Measurements from ENCODE around the gene KCNQ2. TPM values are rescaled to one million over a fixed set of nuclear protein-coding genes. Genes with fewer than 3 reads are reported as not detected.
"Not testable (repeated sequence)": the region's sequence is repeated elsewhere in the genome, so short reads cannot be mapped to it uniquely, and the experiment has no call there.

Gene KCNQ2
- total RNA-seq, 2 donors from 2014 or later, result 0.33 TPM; not detected in 1

- no peak for DNase-seq (ENCODE audit: low spot score in 2 of 2)
- Mint-ChIP-seq H3K9me3 (peaks cover 26 to 28% of the 10 kb centered on the region in 2 donors), H3K36me3 (peaks cover 21 to 23% of the 10 kb centered on the region in 2 donors), H3K27ac (no peak overlapping the region)
- ATAC-seq, result no peak
Observed at GRCh38 chr20:63386491-63386890, 86.0 kb downstream of the KCNQ2 start.

DNA sequence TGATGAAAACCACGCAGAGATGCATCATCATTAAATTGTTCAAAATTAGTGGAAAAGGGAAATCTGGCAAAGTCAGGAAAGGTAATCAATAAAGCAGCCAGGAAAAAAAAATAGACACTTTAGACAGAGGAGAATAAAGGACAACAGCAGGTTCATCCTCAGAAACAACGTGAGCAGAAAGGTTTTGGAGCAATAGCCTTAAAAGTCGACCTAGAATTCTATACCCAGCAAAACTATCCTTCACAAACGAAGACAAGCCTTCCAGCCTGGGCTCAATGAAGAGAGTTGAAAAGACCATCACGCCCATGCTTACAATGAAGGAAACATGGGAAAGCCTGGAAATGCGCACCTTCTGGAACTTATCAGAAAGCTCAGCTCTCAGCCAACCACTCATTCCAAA lies 86.6 kb downstream of the KCNQ2 start:
- peaks cover 26 to 28% of the 10 kb centered on the region in 2 donors for H3K9me3 Mint-ChIP-seq
- no peak overlapping the region for H3K27ac Mint-ChIP-seq
- H3K36me3 Mint-ChIP-seq, result peaks cover 21 to 23% of the 10 kb centered on the region in 2 donors
- ATAC-seq (no peak), DNase-seq (ENCODE audit: low spot score in 2 of 2) (no peak)

- DNase-seq (ENCODE audit: low spot score in 2 of 2), result no peak
- no peak for ATAC-seq
- Mint-ChIP-seq H3K9me3 (peaks cover 26 to 28% of the 10 kb centered on the region in 2 donors), H3K27ac (no peak overlapping the region), H3K36me3 (peaks cover 21 to 23% of the 10 kb centered on the region in 2 donors)
Observed at GRCh38 chr20:63384336-63384735, 88.1 kb downstream of the KCNQ2 start.

GRCh38 chr20:63383556-63383955 lies 88.9 kb downstream of the KCNQ2 start:
- Mint-ChIP-seq H3K9me3 (peaks cover 26 to 28% of the 10 kb centered on the region in 2 donors), H3K36me3 (peaks cover 21 to 23% of the 10 kb centered on the region in 2 donors), H3K27ac (no peak overlapping the region)
- no peak for DNase-seq (ENCODE audit: low spot score in 2 of 2)
- no peak for ATAC-seq

- no peak for DNase-seq (ENCODE audit: low spot score in 2 of 2)
Observed at GRCh38 chr20:63382551-63383300, 89.7 kb downstream of the KCNQ2 start.

GRCh38 chr20:63381781-63382431 lies 90.5 kb downstream of the KCNQ2 start:
- ATAC-seq (peak; percentile 47 to 64), DNase-seq (ENCODE audit: low spot score in 2 of 2) (peak in 1 of 2 donors; percentile 68)
- H3K27ac Mint-ChIP-seq, result no peak overlapping the region
- peaks cover 16 to 17% of the 10 kb centered on the region in 2 donors for H3K36me3 Mint-ChIP-seq
- H3K9me3 Mint-ChIP-seq, result peaks cover 16 to 17% of the 10 kb centered on the region in 2 donors

More at GRCh38 chr20:63382551-63383300, 89.7 kb downstream of the KCNQ2 start:
- no peak overlapping the region for H3K27ac Mint-ChIP-seq
- peaks cover 21 to 24% of the 10 kb centered on the region in 2 donors for H3K9me3 Mint-ChIP-seq
- no peak for ATAC-seq
- H3K36me3 Mint-ChIP-seq, result peaks cover 18% of the 10 kb centered on the region in 2 donors

- Mint-ChIP-seq H3K9me3 (peaks cover 4% of the 10 kb centered on the region in 2 donors), H3K27ac (no peak overlapping the region), H3K36me3 (peaks cover 5% of the 10 kb centered on the region in 2 donors)
- ATAC-seq (no peak), DNase-seq (ENCODE audit: low spot score in 2 of 2) (no peak)
Observed at GRCh38 chr20:63380346-63380870, 92.0 kb downstream of the KCNQ2 start.

DNA sequence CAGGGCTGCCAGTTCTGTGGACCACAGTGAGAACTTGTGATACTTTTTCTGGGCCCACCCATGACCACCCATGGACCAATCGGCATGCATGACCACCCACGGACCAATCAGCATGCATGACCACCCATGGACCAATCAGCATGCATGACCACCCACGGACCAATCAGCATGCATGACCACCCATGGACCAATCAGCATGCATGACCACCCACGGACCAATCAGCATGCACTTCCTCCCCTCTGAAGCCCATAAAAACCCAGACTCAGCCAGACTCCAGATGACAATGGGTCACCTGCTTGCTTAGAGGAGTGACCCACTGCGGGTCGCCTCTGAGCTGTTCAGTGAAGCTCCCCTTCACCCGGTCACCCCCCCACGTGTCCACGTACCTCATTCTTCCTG lies 92.6 kb downstream of the KCNQ2 start:
- H3K36me3 Mint-ChIP-seq; DNase-seq (ENCODE audit: low spot score in 2 of 2); H3K9me3 Mint-ChIP-seq; H3K27ac Mint-ChIP-seq: not testable (repeated sequence)
- ATAC-seq, result peak in 1 of 2 donors; percentile 13

DNA sequence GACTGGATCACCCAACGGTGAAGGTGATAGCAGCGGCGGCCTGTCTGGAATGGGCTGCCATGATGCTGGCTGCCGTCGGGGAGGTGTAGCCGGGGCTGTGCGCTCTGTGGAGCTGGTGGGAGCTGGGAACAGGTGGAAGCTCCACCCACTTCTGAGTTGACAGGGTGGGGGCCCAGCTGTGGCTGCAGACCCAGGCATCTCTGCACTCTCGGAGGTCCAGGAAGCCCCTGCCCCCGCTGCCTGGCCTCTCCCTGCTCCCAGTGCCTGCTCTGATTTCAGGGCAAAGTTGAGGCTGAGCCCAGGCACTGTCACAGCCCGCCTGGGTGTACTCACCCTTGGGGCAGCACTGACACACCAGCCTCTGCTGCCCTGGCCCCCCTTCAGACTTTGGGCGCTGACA lies 93.2 kb downstream of the KCNQ2 start:
- Mint-ChIP-seq H3K27ac (no peak overlapping the region), H3K36me3 (no peaks in the 10 kb centered on the region), H3K9me3 (no peaks in the 10 kb centered on the region)
- no peak for DNase-seq (ENCODE audit: low spot score in 2 of 2)
- no peak for ATAC-seq

- ATAC-seq, result no peak
- DNase-seq (ENCODE audit: low spot score in 2 of 2), result no peak
- H3K36me3 Mint-ChIP-seq, result no peaks in the 10 kb centered on the region
- no peaks in the 10 kb centered on the region for H3K9me3 Mint-ChIP-seq
- no peak overlapping the region for H3K27ac Mint-ChIP-seq
Observed at GRCh38 chr20:63378626-63379025, 93.8 kb downstream of the KCNQ2 start.

GRCh38 chr20:63377951-63378381 lies 94.5 kb downstream of the KCNQ2 start:
- Mint-ChIP-seq H3K9me3 (no peaks in the 10 kb centered on the region), H3K36me3 (no peaks in the 10 kb centered on the region), H3K27ac (no peak overlapping the region)
- ATAC-seq (no peak), DNase-seq (ENCODE audit: low spot score in 2 of 2) (no peak)

DNA sequence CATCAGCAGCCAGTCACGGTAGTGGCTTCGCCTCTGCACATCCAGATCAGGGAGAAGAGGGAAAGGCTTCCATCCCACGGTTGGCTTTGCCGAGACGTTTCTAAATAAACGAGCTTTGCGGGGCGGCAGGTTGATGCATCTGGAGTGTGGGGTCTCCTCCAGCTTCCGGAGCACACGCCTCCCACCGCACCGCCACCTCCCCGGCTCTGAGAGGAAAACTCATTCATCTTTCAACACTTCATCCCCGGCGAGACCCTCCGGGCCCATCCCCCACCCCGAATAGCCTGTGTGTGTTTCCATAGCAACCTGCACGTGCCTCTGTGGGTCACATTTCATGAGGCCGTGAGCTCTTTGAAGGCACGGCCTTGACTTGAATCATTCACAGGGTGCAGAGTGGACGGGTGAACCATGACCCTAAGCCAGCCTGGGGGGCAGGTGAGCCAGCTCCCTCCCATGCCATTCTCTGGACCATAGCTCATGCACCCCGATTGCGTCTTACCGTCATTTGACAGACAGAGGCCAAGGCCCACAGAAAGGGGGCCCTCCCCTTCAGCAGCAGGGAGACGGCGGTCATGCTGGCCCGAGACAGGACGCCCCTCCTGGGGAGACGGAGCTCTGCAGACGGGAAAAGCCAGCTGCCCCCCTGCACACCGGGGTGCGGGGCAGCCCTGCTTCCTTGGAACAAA lies 95.1 kb downstream of the KCNQ2 start:
- Mint-ChIP-seq H3K27ac (no peak overlapping the region), H3K9me3 (no peaks in the 10 kb centered on the region), H3K36me3 (no peaks in the 10 kb centered on the region)
- DNase-seq (ENCODE audit: low spot score in 2 of 2) (no peak), ATAC-seq (no peak)

DNA sequence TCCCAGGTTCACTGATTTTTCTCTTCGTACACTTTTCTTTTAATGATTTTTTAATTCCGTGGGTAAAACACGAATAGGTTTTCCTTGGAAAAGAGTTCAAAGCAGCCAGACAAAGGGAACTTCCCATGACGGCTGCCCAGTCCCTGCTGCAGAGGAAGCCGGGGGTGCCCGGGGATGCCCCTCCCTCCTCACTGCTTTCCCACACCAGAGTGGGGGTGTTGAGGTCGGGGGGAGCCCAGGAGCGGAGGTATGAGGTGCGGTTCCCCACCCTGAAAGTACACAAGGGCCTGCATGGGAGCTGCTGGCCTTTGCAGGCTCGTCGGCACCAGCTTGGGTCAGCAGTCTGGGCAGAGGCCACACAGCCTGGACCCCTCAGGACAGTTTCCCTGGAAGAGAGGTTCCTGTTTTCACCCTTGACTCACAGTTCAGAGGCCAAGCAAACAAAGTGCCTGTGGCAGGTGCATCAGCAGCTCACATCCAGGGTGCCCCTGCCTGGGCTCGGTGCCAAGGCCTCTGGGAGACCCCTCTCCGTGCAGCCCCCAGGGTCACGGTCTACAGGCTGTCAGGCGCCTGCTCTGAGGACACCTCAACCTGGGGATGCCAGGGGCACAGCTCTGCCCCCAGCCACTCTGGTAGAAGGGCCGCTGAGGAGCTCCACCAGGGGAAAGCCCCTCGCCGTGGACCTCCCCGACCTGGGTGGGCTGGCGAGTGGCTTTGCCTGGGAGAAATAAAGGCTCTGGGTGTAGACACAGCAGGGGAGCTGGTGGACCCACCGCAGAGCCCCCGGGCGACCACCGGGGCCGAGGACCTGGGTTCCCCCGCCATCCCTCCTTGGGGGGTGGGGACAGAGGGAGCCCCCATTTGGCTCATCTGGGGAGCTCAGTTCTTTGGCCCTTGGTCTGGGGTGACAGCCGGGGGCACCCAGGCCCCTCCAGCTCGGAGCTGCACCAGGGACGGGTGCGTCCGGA lies 95.9 kb downstream of the KCNQ2 start:
- ATAC-seq (no peak), DNase-seq (ENCODE audit: low spot score in 2 of 2) (no peak)
- Mint-ChIP-seq H3K9me3 (no peaks in the 10 kb centered on the region), H3K36me3 (no peaks in the 10 kb centered on the region), H3K27ac (no peak overlapping the region)

DNA sequence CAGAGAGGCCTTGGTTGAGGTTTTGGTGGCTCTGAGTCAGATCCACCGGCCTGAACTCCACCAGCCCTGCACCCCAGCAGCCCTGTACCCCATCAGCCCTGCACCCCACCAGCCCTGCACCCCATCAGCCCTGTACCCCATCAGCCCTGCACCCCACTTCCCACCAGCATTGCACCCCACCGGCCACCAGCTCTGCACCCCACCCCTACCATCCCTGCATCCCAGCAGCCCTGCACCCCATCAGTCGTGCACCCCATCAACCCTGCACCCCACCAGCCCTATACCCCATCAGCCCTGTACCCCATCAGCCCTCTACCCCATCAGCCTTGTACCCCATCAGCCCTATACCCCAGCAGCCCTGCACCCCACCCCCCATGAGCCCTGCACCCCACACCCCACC lies 97.0 kb downstream of the KCNQ2 start:
- no peaks in the 10 kb centered on the region for H3K36me3 Mint-ChIP-seq
- ATAC-seq (no peak), DNase-seq (ENCODE audit: low spot score in 2 of 2) (no peak)
- H3K9me3 Mint-ChIP-seq, result no peaks in the 10 kb centered on the region
- no peak overlapping the region for H3K27ac Mint-ChIP-seq

- Mint-ChIP-seq H3K9me3 (no peaks in the 10 kb centered on the region), H3K36me3 (no peaks in the 10 kb centered on the region), H3K27ac (no peak overlapping the region)
- ATAC-seq, result no peak
- no peak for DNase-seq (ENCODE audit: low spot score in 2 of 2)
Observed at GRCh38 chr20:63374504-63374903, 98.0 kb downstream of the KCNQ2 start.

DNA sequence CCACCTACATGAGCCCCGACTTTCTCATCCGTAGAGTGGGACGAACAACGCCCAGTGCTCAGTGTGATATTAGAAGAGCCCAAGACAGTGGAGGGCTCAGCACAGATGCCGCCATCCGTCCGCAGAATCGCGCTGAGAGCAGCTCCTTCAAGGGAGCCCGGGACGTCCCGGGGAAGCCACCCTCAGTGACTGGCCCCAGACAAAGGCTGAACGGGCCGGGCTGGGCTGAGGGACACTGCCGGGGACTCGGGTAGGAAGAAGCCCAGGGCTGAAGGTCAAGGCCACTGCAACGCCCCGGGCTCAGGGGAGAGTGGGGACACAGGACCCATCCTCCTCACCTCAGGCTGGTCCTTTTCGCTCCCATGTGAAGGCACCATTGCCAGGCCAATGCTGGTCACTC lies 98.5 kb downstream of the KCNQ2 start:
- Mint-ChIP-seq H3K27ac (peak overlapping the region in 1 of 2 donors; percentile 14), H3K36me3 (no peaks in the 10 kb centered on the region), H3K9me3 (no peaks in the 10 kb centered on the region)
- DNase-seq (ENCODE audit: low spot score in 2 of 2) (no peak), ATAC-seq (no peak)

All from activated naive CD4-positive, alpha-beta T cell treated with anti-CD3 and anti-CD28 coated beads, Interleukin-2, amount 50 U/mL, for 72 hours (primary cell).